WTC11 (cell line): Measurements from ENCODE around the gene CCDC92. TPM values are rescaled to one million over a fixed set of nuclear protein-coding genes. Genes with fewer than 3 reads are reported as not detected.

Experiments
- ATAC-seq: fragments of 200-7000 bp; cut with Tn5 transposase; 2 replicates; pipeline ENCODE4 v1.10.0; 2021; ENCODE audit warnings: mild to moderate bottlenecking, moderate library complexity
- CTCF ChIA-PET: fragments of 300-600 bp; sonication (Branson Sonifier 250); formaldehyde crosslinking; loops from one replicate; lab custom pipeline; 2021; ENCODE audit warnings: antibody characterized with exemption; lab: Charles Lee
- POLR2A ChIA-PET: fragments of 350-600 bp; sonication (Branson Sonifier 250); formaldehyde crosslinking; loops from one replicate; lab custom pipeline; 2021; ENCODE audit warnings: antibody characterized with exemption; lab: Charles Lee
- DNase-seq: peaks from one replicate; pipeline ENCODE4 v3.0.0; 2021; ENCODE audit warnings: low spot score
- H3K27ac Mint-ChIP-seq: 2 replicates; pipeline ENCODE4 v1.8.0; 2021; ENCODE audit warnings: mixed read lengths
- H3K27me3 Mint-ChIP-seq: 2 replicates; pipeline ENCODE4 v1.8.0; 2021; ENCODE audit warnings: low read depth, mild to moderate bottlenecking, moderate library complexity, mixed read lengths
- H3K36me3 Mint-ChIP-seq: 2 replicates; pipeline ENCODE4 v1.8.0; 2021; ENCODE audit warnings: mixed read lengths
- H3K4me1 Mint-ChIP-seq: 2 replicates; pipeline ENCODE4 v1.8.0; 2022; ENCODE audit warnings: mixed read lengths
- H3K4me3 Mint-ChIP-seq: 2 replicates; pipeline ENCODE4 v1.8.0; 2021; ENCODE audit warnings: mild to moderate bottlenecking, moderate library complexity, mixed read lengths
- H3K9me3 Mint-ChIP-seq: 2 replicates; pipeline ENCODE4 v1.8.0; 2021; ENCODE audit warnings: mixed read lengths
- ATF1 ChIP-seq: sonication (generic); formaldehyde crosslinking; IDR thresholded peaks from 2 replicates; pipeline ENCODE4 v1.8.1; 2023; ENCODE audit warnings: mild to moderate bottlenecking, moderate library complexity, missing genetic modification reagents
- CDX4 ChIP-seq: fragments of 250-450 bp; sonication (Bioruptor Pico); IDR thresholded peaks from 2 replicates; pipeline ENCODE4 v1.9.0; 2021; ENCODE audit warnings: moderate library complexity, mild to moderate bottlenecking, inconsistent platforms, borderline replicate concordance
- GABPB1 ChIP-seq: sonication (generic); formaldehyde crosslinking; IDR thresholded peaks from 2 replicates; pipeline ENCODE4 v1.8.1; 2023; ENCODE audit warnings: mild to moderate bottlenecking, missing genetic modification reagents
- NFE2L1 ChIP-seq: sonication (generic); formaldehyde crosslinking; IDR thresholded peaks from 2 replicates; pipeline ENCODE4 v1.8.1; 2023; ENCODE audit warnings: missing genetic modification reagents
- NFYB ChIP-seq: sonication (generic); formaldehyde crosslinking; conservative IDR thresholded peaks from 2 replicates; pipeline ENCODE4 v1.8.0; 2022; ENCODE audit warnings: low read depth, missing genetic modification reagents
- NR1H2 ChIP-seq: sonication (generic); formaldehyde crosslinking; IDR thresholded peaks from 2 replicates; pipeline ENCODE4 v1.9.0; 2021; ENCODE audit warnings: mild to moderate bottlenecking, moderate library complexity, missing genetic modification reagents
- PRRX2 ChIP-seq: fragments of 250-450 bp; sonication (Bioruptor Pico); IDR thresholded peaks from 2 replicates; pipeline ENCODE4 v1.8.0; 2021; ENCODE audit warnings: mild to moderate bottlenecking
- SMAD4 ChIP-seq: sonication (generic); formaldehyde crosslinking; IDR thresholded peaks from 2 replicates; pipeline ENCODE4 v1.8.0; 2022; ENCODE audit warnings: mild to moderate bottlenecking, missing genetic modification reagents
- USF1 ChIP-seq: sonication (generic); formaldehyde crosslinking; IDR thresholded peaks from 2 replicates; pipeline ENCODE4 v1.8.0; 2022; ENCODE audit warnings: mild to moderate bottlenecking, missing genetic modification reagents
- ZNF121 ChIP-seq: sonication (generic); formaldehyde crosslinking; IDR thresholded peaks from 2 replicates; pipeline ENCODE4 v1.8.0; 2023; ENCODE audit warnings: missing genetic modification reagents
- ZNF232 ChIP-seq: sonication (generic); formaldehyde crosslinking; IDR thresholded peaks from 2 replicates; pipeline ENCODE4 v1.8.0; 2022; ENCODE audit warnings: mild to moderate bottlenecking, missing genetic modification reagents
- ZNF396 ChIP-seq: fragments of 250-450 bp; sonication (Bioruptor Pico); IDR thresholded peaks from 2 replicates; pipeline ENCODE4 v1.8.0; 2021; ENCODE audit warnings: mild to moderate bottlenecking, moderate library complexity, borderline replicate concordance
- ZNF423 ChIP-seq: fragments of 250-450 bp; sonication (Bioruptor Pico); IDR thresholded peaks from 2 replicates; pipeline ENCODE4 v2.1.2; 2022; ENCODE audit warnings: mild to moderate bottlenecking, moderate library complexity
- ZNF425 ChIP-seq: fragments of 250-450 bp; sonication (Bioruptor Pico); conservative IDR thresholded peaks from 2 replicates; pipeline ENCODE4 v1.9.0; 2021; ENCODE audit warnings: mild to moderate bottlenecking
- total RNA-seq: library from RNA; stranded (reverse); gene quantifications from 3 replicates; pipeline ENCODE4 v1.2.3, GENCODE V29; 2021
- TF ChIP-seq, protein P1 (sequence below): sonication (generic); formaldehyde crosslinking; IDR thresholded peaks from 2 replicates; pipeline ENCODE4 v1.8.0; 2022; ENCODE audit warnings: missing genetic modification reagents
- TF ChIP-seq, protein P2 (sequence below): sonication (generic); formaldehyde crosslinking; IDR thresholded peaks from 2 replicates; pipeline ENCODE4 v1.8.1; 2022; ENCODE audit warnings: low read depth, missing genetic modification reagents, borderline replicate concordance
- TF ChIP-seq, protein P3 (sequence below): fragments of 200-600 bp; IDR thresholded peaks from 2 replicates; pipeline ENCODE4 v1.8.0; 2022; ENCODE audit warnings: antibody characterized with exemption

The CCDC92 gene
- total RNA-seq, 1 experiment from 2014 or later = 2.7 TPM

DNA sequence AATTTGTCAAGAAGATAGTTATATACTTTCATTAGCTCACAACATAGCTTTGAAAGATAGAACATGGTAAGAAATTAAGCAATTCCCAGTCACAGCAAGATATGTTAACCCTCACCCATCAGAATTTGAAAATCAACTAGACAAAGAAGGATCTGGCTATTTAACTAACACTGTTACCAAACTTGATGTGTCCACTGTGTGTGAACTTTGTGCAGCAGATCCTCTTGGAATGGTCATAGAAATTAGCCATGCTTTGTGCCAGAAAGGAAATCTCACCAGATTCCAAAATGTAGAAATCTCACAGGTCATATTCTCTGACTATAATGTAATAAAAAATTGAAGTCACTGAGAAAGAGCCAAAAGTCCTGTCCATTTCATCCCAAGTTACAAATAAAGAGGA, 46.5 kb upstream of the CCDC92 start:
- TF ChIP-seq NFYB (no peak), ZNF423 (no peak), NFE2L1 (CRISPR knock-in tag) (no peak), GABPB1 (CRISPR knock-in tag) (no peak), PRRX2 (CRISPR knock-in tag) (no peak), ZNF121 (no peak), CDX4 (CRISPR knock-in tag) (no peak), SMAD4 (CRISPR knock-in tag) (no peak), ZNF396 (CRISPR knock-in tag) (no peak)
- TF ChIP-seq, protein P1, sequence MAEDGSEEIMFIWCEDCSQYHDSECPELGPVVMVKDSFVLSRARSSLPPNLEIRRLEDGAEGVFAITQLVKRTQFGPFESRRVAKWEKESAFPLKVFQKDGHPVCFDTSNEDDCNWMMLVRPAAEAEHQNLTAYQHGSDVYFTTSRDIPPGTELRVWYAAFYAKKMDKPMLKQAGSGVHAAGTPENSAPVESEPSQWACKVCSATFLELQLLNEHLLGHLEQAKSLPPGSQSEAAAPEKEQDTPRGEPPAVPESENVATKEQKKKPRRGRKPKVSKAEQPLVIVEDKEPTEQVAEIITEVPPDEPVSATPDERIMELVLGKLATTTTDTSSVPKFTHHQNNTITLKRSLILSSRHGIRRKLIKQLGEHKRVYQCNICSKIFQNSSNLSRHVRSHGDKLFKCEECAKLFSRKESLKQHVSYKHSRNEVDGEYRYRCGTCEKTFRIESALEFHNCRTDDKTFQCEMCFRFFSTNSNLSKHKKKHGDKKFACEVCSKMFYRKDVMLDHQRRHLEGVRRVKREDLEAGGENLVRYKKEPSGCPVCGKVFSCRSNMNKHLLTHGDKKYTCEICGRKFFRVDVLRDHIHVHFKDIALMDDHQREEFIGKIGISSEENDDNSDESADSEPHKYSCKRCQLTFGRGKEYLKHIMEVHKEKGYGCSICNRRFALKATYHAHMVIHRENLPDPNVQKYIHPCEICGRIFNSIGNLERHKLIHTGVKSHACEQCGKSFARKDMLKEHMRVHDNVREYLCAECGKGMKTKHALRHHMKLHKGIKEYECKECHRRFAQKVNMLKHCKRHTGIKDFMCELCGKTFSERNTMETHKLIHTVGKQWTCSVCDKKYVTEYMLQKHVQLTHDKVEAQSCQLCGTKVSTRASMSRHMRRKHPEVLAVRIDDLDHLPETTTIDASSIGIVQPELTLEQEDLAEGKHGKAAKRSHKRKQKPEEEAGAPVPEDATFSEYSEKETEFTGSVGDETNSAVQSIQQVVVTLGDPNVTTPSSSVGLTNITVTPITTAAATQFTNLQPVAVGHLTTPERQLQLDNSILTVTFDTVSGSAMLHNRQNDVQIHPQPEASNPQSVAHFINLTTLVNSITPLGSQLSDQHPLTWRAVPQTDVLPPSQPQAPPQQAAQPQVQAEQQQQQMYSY (CRISPR knock-in tag) = no peak
- peaks cover 4% of the 10 kb centered on the region for H3K4me1 Mint-ChIP-seq
- DNase-seq = no peak
- no peaks in the 10 kb centered on the region for H3K27me3 Mint-ChIP-seq
- no peaks in the 10 kb centered on the region for H3K36me3 Mint-ChIP-seq
- POLR2A ChIA-PET = no interaction called here
- H3K27ac Mint-ChIP-seq = no peak overlapping the region
- H3K9me3 Mint-ChIP-seq = peaks cover 9% of the 10 kb centered on the region; the same call in 1 of the 2 replicates
- CTCF ChIA-PET = no interaction called here
- no peak overlapping the region for H3K4me3 Mint-ChIP-seq
- ATAC-seq = no peak

GRCh38 chr12:124018539-124018938, 45.9 kb upstream of the CCDC92 start:
- no peaks in the 10 kb centered on the region for H3K36me3 Mint-ChIP-seq
- H3K9me3 Mint-ChIP-seq = peaks cover 9% of the 10 kb centered on the region; the same call in 1 of the 2 replicates
- TF ChIP-seq, protein P2, sequence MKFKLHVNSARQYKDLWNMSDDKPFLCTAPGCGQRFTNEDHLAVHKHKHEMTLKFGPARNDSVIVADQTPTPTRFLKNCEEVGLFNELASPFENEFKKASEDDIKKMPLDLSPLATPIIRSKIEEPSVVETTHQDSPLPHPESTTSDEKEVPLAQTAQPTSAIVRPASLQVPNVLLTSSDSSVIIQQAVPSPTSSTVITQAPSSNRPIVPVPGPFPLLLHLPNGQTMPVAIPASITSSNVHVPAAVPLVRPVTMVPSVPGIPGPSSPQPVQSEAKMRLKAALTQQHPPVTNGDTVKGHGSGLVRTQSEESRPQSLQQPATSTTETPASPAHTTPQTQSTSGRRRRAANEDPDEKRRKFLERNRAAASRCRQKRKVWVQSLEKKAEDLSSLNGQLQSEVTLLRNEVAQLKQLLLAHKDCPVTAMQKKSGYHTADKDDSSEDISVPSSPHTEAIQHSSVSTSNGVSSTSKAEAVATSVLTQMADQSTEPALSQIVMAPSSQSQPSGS = no peak
- TF ChIP-seq ZNF425 (no peak), NR1H2 (CRISPR knock-in tag) (no peak)
- no peak overlapping the region for H3K4me3 Mint-ChIP-seq
- H3K4me1 Mint-ChIP-seq = peaks cover 4% of the 10 kb centered on the region
- no peak for ATAC-seq
- no peaks in the 10 kb centered on the region for H3K27me3 Mint-ChIP-seq
- no peak for DNase-seq
- no peak overlapping the region for H3K27ac Mint-ChIP-seq
- ChIA-PET CTCF (no interaction called here), POLR2A (no interaction called here)

DNA sequence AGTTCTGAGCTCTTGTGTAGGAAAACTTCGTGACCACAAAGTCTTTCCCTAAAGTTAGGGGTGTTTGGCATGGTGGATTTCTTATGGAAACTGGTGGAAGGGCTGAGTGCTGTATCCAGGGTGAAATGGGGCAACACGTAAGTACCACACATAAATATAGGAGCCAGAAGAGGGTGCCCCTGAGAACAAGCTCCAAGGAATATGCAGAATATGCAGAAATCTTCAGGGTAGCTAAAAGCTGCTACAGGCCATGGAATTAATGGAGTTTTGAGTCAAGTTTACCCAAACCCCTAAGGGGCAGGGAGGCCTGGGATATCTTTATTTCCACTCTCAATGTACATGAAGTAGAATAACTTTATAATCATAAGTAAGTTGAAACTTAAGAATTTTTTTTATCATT, 44.4 kb upstream of the CCDC92 start:
- H3K27ac Mint-ChIP-seq = no peak overlapping the region
- no peak for ATAC-seq
- CTCF ChIA-PET = interaction anchor here (0.9 to 2.7 kb wide), 3 partner anchors 15 to 755 kb away, joined by 3 to 24 read pairs (median 3); no protein-coding TSS in a partner anchor
- peaks cover 3% of the 10 kb centered on the region; the same call in 1 of the 2 replicates for H3K9me3 Mint-ChIP-seq
- H3K27me3 Mint-ChIP-seq = no peaks in the 10 kb centered on the region
- POLR2A ChIA-PET = no interaction called here
- peaks cover 11% of the 10 kb centered on the region for H3K36me3 Mint-ChIP-seq
- DNase-seq = no peak
- H3K4me3 Mint-ChIP-seq = no peak overlapping the region
- TF ChIP-seq ATF1 (CRISPR knock-in tag) (no peak), ZNF396 (CRISPR knock-in tag) (no peak), USF1 (CRISPR knock-in tag) (no peak), ZNF232 (no peak)
- TF ChIP-seq, protein P3, sequence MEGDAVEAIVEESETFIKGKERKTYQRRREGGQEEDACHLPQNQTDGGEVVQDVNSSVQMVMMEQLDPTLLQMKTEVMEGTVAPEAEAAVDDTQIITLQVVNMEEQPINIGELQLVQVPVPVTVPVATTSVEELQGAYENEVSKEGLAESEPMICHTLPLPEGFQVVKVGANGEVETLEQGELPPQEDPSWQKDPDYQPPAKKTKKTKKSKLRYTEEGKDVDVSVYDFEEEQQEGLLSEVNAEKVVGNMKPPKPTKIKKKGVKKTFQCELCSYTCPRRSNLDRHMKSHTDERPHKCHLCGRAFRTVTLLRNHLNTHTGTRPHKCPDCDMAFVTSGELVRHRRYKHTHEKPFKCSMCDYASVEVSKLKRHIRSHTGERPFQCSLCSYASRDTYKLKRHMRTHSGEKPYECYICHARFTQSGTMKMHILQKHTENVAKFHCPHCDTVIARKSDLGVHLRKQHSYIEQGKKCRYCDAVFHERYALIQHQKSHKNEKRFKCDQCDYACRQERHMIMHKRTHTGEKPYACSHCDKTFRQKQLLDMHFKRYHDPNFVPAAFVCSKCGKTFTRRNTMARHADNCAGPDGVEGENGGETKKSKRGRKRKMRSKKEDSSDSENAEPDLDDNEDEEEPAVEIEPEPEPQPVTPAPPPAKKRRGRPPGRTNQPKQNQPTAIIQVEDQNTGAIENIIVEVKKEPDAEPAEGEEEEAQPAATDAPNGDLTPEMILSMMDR = no peak
- H3K4me1 Mint-ChIP-seq = peaks cover 4% of the 10 kb centered on the region
